ENCODE results near the gene TBL1XR1. TPM values are rescaled to one million over a fixed set of nuclear protein-coding genes. Genes with fewer than 3 reads are reported as not detected.

The TBL1XR1 gene
- total RNA-seq, 1 donor from 2014 or later, result 203 TPM

GRCh38 chr3:176978441-176978840 is 218.8 kb downstream of the TBL1XR1 start:
- no peaks in the 10 kb centered on the region for H3K36me3 ChIP-seq (ENCODE audit: control insufficient read depth, insufficient read depth, low read length)
- no peak for FAIRE-seq
- DNase-seq (ENCODE audit: low read depth), result peak; percentile 82
- no peaks in the 10 kb centered on the region for H3K27me3 ChIP-seq (ENCODE audit: control insufficient read depth, insufficient read depth, low read length)
- no peak overlapping the region for H3K4me3 ChIP-seq (ENCODE audit: low read depth, low read length)
- no peak for TF ChIP-seq CTCF (IDR thresholded peaks at IDR 0.05; ENCODE audit: insufficient read depth, low read length, severe bottlenecking)

- Histone ChIP-seq H3K27me3 (ENCODE audit: control insufficient read depth, insufficient read depth, low read length) (no peaks in the 10 kb centered on the region), H3K4me3 (ENCODE audit: low read depth, low read length) (no peak overlapping the region), H3K36me3 (ENCODE audit: control insufficient read depth, insufficient read depth, low read length) (no peaks in the 10 kb centered on the region)
- no peak for TF ChIP-seq CTCF (IDR thresholded peaks at IDR 0.05; ENCODE audit: insufficient read depth, low read length, severe bottlenecking)
- DNase-seq (ENCODE audit: low read depth) (no peak), FAIRE-seq (no peak)
These were observed 220.0 kb downstream of the TBL1XR1 start for GRCh38 chr3:176977331-176977730.

GRCh38 chr3:176976586-176976985 is 220.7 kb downstream of the TBL1XR1 start:
- Histone ChIP-seq H3K4me3 (ENCODE audit: low read depth, low read length) (no peak overlapping the region), H3K27me3 (ENCODE audit: control insufficient read depth, insufficient read depth, low read length) (no peaks in the 10 kb centered on the region), H3K36me3 (ENCODE audit: control insufficient read depth, insufficient read depth, low read length) (no peaks in the 10 kb centered on the region)
- TF ChIP-seq CTCF (IDR thresholded peaks at IDR 0.05; ENCODE audit: insufficient read depth, low read length, severe bottlenecking), result no peak
- no peak for FAIRE-seq
- no peak for DNase-seq (ENCODE audit: low read depth)

- Histone ChIP-seq H3K4me3 (ENCODE audit: low read depth, low read length) (no peak overlapping the region), H3K27me3 (ENCODE audit: control insufficient read depth, insufficient read depth, low read length) (no peaks in the 10 kb centered on the region), H3K36me3 (ENCODE audit: control insufficient read depth, insufficient read depth, low read length) (no peaks in the 10 kb centered on the region)
- TF ChIP-seq CTCF (IDR thresholded peaks at IDR 0.05; ENCODE audit: insufficient read depth, low read length, severe bottlenecking), result no peak
- DNase-seq (ENCODE audit: low read depth), result no peak
- no peak for FAIRE-seq
These were observed 223.0 kb downstream of the TBL1XR1 start for GRCh38 chr3:176974279-176974678.

- FAIRE-seq (no peak), DNase-seq (ENCODE audit: low read depth) (no peak)
- no peaks in the 10 kb centered on the region for H3K27me3 ChIP-seq (ENCODE audit: control insufficient read depth, insufficient read depth, low read length)
- TF ChIP-seq CTCF (IDR thresholded peaks at IDR 0.05; ENCODE audit: insufficient read depth, low read length, severe bottlenecking), result no peak
- H3K36me3 ChIP-seq (ENCODE audit: control insufficient read depth, insufficient read depth, low read length), result no peaks in the 10 kb centered on the region
- no peak overlapping the region for H3K4me3 ChIP-seq (ENCODE audit: low read depth, low read length)
These were observed 225.6 kb downstream of the TBL1XR1 start for GRCh38 chr3:176971613-176972174.

- no peak for FAIRE-seq
These were observed 226.5 kb downstream of the TBL1XR1 start for GRCh38 chr3:176970770-176971169.

More at GRCh38 chr3:176970770-176971169, 226.5 kb downstream of the TBL1XR1 start:
- TF ChIP-seq CTCF (IDR thresholded peaks at IDR 0.05; ENCODE audit: insufficient read depth, low read length, severe bottlenecking), result no peak
- no peaks in the 10 kb centered on the region for H3K27me3 ChIP-seq (ENCODE audit: control insufficient read depth, insufficient read depth, low read length)
- no peaks in the 10 kb centered on the region for H3K36me3 ChIP-seq (ENCODE audit: control insufficient read depth, insufficient read depth, low read length)
- no peak overlapping the region for H3K4me3 ChIP-seq (ENCODE audit: low read depth, low read length)
- no peak for DNase-seq (ENCODE audit: low read depth)

Measured in bronchial epithelial cell (primary cell).